Astrocyte of the cerebellum (primary cell): ENCODE data around the gene HMG20A.

ENCODE experiments used
- DNase-seq: peaks from one replicate; pipeline ENCODE4 v3.0.0-alpha.2; 2011; ENCODE audit warnings: low read depth
- H3K4me3 ChIP-seq: 2 replicates; pipeline ENCODE4 v1.5.1; 2011; ENCODE audit warnings: mild to moderate bottlenecking, low read depth, low read length, moderate library complexity
- in situ Hi-C: cut with HindIII; loops from 2 replicates; pipeline ENCODE4 v1.10.0; 2017; ENCODE audit warnings: low sequenced_read_pairs
- TF ChIP-seq, protein P1 (sequence below): IDR thresholded peaks from 2 replicates; pipeline ENCODE4 v1.5.1; 2012; ENCODE audit warnings: low read length, low read depth, moderate library complexity, mild to moderate bottlenecking; ENCODE audit errors: missing control alignments

HMG20A gene

DNA sequence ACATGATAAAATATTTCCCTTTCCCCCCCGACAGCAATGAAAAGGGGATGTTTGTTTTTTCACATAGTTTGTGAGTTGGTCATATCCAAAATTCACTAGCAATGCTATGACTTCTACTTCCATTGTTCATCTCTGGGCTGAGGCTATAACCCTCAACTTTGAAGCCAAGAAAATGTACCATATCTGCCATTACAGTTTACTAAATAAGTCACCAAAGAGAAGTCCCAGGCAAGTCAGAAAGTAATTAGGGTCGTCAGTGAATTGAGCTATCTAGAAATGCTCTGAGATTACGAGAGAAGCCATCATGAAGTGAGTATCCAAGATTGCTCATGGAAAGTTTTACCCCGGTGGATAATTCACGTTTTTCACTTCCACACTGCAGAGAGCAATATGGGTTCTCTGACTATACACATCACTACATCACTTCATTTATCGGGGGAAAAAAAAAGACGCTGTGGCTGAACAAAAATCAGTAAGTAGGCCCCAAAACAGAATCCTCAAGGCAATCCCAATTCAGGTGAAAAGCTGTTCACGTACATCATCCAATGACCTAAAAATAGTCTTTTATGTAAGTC is 2.2 kb upstream of the HMG20A start:
- in situ Hi-C loops, result no loop called here
- TF ChIP-seq, protein P1, sequence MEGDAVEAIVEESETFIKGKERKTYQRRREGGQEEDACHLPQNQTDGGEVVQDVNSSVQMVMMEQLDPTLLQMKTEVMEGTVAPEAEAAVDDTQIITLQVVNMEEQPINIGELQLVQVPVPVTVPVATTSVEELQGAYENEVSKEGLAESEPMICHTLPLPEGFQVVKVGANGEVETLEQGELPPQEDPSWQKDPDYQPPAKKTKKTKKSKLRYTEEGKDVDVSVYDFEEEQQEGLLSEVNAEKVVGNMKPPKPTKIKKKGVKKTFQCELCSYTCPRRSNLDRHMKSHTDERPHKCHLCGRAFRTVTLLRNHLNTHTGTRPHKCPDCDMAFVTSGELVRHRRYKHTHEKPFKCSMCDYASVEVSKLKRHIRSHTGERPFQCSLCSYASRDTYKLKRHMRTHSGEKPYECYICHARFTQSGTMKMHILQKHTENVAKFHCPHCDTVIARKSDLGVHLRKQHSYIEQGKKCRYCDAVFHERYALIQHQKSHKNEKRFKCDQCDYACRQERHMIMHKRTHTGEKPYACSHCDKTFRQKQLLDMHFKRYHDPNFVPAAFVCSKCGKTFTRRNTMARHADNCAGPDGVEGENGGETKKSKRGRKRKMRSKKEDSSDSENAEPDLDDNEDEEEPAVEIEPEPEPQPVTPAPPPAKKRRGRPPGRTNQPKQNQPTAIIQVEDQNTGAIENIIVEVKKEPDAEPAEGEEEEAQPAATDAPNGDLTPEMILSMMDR, result no peak
- H3K4me3 ChIP-seq, result peak overlapping the region; percentile 88
- no peak for DNase-seq

DNA sequence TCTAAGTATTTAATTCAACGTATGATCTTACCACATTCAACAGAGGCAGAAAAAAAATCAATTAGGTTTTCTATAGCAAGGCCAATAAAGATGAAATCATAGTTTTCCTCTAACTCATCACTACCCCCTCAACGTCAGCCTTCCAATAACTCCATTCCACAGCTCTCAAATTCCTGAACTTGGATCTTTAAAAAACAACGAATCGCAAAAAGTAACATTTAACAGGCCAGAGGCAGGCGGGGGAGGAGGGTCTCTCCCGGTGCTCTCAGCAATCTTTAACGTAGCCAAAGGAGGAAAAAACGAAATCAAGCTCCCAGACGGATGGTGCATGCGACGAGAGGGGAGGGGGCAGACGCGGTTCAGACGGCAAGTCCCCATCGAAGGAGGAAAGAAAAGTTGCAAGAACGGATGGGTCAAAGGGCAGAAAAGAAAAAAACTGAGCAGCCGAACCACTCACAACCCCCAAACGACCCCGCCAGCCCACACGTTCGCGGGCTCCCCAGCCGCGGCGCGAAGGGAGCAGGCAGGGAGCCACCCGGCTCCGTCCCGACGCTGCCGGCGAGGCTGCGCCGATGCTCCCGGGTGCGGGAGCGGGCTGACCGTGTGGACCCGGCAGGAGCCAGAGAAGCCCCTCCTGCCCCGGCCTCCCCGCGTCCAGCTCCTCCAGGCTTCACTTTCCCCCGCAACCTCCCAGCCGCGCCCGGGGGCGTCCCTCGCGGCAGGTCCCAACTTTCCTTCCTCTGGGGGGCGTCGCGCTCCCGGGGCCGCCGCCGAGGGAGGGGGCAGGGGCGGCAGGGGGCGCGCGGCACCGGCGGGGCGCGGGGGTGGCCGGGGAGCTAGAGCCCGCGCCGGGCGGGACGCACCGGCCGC is 1.5 kb upstream of the HMG20A start:
- peak overlapping the region; percentile 88 for H3K4me3 ChIP-seq
- no peak for DNase-seq
- TF ChIP-seq, protein P1, result peak; percentile 21
- in situ Hi-C loops, result no loop called here

DNA sequence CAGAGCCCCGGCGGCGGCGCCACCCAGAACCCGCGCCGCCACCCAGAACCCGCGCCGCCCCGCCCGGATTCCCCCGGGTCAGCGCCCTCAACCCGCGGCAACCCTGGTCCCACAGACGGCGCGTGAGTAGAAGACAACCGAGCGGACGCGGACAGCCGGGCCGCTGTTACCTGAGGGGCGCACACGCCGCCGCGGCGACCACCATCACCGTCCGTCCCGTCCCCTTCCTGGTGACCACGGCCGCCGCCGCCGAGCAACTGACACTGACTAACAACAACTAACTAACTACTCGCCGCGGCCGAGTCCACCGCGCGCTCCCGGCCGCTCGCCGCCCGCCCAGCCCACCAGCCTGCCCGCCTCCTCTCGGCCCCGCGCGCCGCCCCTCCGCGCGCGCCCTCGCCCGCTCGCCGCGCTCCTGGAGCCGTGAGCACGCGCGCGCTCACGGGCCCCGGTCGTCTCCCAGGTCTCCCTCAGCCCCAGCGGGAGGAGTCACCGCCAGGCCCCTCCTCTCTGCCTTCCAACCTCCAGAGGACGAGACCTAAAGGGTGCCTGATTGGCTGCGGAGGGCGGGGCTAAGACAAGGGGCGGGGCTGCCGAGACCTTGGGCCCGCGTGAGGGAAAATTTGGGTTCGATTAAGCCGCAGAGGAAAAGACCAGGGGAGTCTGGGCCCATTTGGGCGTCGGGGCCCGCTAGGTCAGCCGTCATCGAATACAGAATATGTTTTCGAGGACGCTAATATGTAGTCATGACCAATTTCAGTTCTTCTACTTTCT is 665 bp upstream of the HMG20A start, which contains the start of gene PEAK1:
Gene PEAK1, minus strand, starts transcription at position 269 of the 774 bp plus-strand sequence. CDS start 238,178 bp downstream, outside the sequence.
- TF ChIP-seq, protein P1, result no peak
- in situ Hi-C loops, result loop anchor here (5.0 to 10.0 kb wide), 2 partner anchors 57 to 105 kb away; no protein-coding TSS in a partner anchor
- peak within 1 kb of the TSS; percentile 88 for H3K4me3 ChIP-seq
- DNase-seq, result peak; percentile 98

DNA sequence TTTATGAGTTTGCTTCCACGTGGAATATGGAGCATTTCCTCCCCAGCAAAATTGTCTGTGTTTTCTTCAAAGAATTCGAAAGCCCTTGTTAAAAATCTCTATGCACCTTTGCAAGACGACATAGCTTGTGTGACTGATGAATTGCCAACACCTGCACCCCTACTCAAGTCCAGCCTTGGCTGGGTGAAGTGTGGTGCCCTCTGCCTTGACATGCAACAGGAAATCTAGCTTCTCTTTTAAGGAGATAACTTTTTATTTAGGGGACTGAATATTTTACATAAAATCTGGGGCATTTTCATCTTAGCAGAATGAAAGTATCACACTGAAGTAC is 647 bp downstream of the HMG20A start:
- no peak for DNase-seq
- in situ Hi-C loops, result loop anchor here (5.0 to 10.0 kb wide), 2 partner anchors 56 to 103 kb away; no protein-coding TSS in a partner anchor
- TF ChIP-seq, protein P1, result no peak
- H3K4me3 ChIP-seq, result peak overlapping the region; percentile 88

DNA sequence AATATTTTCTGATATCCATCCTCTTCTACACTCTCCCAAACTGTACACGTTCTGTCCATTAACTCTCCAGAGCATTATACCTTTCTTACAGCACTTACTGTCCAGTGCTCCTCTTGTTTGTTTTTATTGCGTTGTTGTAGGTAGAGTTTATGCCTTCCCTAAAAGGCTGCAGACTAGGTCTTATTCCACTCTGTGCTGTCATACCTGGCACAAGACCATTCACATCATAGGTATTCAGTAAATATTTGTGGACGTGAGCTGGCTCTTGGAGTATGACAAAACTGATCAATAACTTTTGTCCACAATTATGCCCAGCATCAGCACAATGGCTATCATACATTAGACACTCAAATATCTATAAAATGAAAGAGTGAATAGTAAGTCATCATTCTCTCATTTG is 4.4 kb downstream of the HMG20A start:
- in situ Hi-C loops, result loop anchor here (10.0 kb wide), 1 partner anchor 100 kb away; no protein-coding TSS in a partner anchor

More for the DNA sequence above, 4.4 kb downstream of the HMG20A start:
- TF ChIP-seq, protein P1, result no peak
- no peak overlapping the region for H3K4me3 ChIP-seq
- DNase-seq, result no peak
